GM19452 (cell line): ENCODE results near the gene ZFTA.
"Not testable (repeated sequence)": the region's sequence is repeated elsewhere in the genome, so short reads cannot be mapped to it uniquely, and the experiment has no call there.

Experiments
- ATAC-seq: cut with Tn5 transposase; IDR thresholded peaks from one replicate; pipeline ENCODE4 v1.9.1; 2021; ENCODE audit not compliant: unreplicated experiment

The ZFTA gene

DNA sequence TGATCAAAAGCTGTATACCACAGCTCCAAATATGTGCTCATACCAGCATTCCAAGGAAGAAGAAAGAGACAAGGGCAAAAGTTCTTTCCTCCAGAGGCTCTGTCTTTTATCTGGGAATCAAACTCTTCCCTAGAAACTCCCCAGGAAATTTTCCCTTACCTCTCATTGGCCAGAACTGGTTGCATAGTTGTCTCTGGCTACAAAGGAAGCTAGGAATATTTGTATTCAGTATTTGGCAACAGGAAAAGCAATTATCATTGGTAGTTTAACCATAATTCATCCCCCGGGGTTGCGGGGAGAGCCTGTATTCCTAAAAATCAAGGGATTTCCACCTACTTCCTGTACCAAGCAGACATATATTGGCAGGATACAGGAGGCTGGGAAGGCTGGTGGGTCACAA is 10.5 kb upstream of the ZFTA start:
- ATAC-seq = no peak

GRCh38 chr11:63775191-63775590 is 6.6 kb upstream of the ZFTA start:
- ATAC-seq = no peak

DNA sequence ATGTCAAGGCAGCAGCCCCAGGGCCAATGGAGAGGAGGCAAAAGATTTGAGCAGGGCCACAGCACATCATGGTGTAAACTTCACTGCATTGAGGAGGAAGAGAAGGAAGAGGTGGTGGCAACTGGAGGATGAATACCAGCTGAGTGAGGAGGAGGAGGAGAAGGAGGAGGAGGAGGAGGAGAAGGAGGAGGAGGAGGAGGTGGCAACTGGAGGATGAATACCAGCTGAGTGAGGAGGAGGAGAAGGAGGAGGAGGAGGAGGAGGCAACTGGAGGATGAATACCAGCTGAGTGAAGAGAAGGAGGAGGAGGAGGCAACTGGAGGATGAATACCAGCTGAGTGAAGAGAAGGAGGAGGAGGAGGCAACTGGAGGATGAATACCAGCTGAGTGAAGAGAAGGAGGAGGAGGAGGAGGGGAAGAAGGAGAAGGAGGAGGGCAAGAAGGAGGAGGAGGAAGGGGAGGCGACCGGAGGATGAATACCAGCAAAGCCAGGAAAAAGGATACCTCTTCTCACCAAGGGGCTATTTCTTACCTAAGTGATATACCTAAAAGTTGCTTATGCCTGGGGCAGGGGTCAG is 3.3 kb upstream of the ZFTA start:
- ATAC-seq = not testable (repeated sequence)

DNA sequence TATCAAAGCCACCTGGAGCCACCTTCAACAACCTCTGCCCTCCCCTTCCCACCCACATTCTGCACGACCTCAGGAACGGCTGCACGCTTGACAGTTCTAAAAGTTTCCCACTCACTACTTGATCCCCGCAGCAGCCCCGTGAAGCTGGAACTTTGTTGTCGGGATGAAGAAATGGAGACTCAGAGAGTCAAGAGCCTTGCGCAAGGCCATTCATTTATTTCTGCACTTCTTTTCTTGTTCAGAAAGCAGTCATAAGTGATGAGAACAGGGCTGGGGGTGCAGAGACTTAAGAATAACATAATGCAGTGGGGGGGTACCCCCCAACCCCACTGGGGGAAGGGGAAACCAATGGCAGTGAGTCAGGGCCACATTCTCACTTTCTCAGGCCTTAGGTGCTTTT is 2.2 kb upstream of the ZFTA start:
- no peak for ATAC-seq

DNA sequence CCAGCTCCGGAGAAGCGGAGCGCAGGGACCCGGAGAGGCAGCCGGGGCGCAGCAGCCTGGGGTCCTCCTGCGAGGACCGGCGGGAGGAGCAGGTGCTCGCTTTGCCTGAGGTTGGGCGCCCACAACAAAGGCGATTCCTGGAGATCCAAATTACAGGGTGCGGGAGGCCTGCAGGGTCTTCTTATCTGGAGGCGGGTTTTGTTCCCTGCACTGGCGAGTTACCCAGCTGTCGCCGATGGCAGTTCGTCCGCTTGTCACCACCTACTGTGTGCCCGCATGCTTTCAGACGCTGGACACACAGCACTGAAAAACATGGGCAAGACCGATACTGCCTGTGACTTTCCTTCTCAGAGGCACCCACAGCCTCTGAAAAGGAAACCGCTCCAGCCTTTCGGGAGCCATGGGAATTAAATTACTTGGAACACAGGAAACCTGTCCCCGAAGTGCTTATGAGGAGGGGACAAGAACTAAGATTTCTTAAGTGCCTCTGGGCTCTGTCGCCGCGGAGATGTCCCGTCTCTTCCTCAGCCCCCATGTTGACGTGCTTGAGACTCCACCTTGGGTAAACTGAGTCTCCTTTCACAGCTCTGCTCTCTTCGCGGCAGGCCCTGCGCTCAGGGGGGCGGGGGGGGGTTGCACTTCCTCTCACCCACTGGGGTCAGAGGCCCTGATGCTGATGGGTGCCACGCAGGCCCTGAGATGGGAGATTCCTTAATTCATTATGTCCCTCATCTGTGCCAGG is 1.3 kb upstream of the ZFTA start:
- no peak for ATAC-seq

GRCh38 chr11:63769042-63769713 is 603 bp upstream of the ZFTA start:
- ATAC-seq = peak; percentile 34

DNA sequence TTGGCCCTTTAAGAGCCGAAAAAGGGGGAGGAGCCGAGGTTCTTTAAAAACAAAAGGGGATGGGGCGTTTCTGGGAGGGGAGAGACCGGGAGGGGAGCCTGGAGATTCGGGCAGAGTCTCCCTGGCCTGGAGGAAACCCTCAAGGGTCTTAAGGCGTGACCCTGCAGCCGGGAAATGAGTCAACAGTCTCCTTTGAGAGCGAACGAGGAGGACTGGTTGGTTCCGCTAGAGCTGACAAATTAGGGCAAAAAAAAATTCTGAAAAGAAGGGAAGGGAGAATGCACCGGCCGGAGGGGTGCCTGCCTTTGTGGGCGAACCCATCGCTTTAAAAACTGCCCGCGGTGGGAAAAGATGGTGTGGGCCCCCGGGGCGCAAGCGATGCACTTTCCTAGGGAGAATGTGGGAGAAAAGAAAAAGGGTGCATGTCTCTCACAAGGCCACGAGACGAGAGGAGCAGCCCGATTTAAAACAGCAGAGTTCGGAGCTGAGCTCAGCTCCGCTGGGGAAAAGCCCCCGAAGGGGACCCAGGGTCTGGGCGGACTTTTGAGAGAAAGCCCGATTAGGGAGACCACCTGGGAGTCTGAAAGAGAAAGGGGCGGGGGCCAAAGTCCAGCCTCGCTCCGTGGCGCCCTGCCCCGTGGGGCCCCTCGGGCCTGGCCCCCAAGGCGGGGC is 874 bp downstream of the ZFTA start:
- peak; percentile 8 for ATAC-seq

GRCh38 chr11:63767267-63767564 is 1.4 kb downstream of the ZFTA start:
- ATAC-seq = no peak

DNA sequence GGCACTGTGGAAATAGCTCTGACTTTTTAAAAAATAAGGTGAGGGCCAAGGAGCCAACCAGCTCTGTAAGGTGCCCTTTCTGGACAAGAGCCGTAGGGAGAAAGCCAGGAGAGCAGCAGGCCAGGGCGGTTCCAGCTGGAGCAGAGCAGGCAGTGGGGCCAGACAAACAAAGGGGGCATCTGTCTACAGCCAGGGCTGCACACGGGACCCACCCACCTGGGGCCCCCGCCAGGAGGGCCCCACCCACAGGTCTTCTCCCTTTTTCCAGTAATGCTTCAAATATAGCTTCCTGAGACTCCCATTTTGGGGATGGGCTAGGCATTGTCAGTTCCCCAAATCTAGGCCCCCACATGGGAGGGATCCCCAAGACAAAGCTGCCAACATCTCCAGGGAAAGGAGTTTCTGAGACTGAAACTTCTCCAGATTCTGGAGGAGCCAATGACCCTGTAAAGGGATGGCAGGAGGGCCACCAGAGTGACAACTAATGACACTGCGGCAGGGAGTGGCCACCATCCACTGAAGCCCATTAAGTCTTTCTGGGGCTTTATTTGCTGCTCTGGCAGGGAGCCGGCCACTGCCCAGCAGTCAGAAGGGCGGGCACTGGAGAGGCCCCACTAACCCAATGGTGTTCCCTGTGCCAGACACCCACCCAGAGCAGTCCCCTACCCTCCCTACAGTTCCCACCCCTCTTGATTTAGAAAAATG is 1.9 kb downstream of the ZFTA start:
- no peak for ATAC-seq

GRCh38 chr11:63765688-63766241 is 2.8 kb downstream of the ZFTA start:
- ATAC-seq = no peak

DNA sequence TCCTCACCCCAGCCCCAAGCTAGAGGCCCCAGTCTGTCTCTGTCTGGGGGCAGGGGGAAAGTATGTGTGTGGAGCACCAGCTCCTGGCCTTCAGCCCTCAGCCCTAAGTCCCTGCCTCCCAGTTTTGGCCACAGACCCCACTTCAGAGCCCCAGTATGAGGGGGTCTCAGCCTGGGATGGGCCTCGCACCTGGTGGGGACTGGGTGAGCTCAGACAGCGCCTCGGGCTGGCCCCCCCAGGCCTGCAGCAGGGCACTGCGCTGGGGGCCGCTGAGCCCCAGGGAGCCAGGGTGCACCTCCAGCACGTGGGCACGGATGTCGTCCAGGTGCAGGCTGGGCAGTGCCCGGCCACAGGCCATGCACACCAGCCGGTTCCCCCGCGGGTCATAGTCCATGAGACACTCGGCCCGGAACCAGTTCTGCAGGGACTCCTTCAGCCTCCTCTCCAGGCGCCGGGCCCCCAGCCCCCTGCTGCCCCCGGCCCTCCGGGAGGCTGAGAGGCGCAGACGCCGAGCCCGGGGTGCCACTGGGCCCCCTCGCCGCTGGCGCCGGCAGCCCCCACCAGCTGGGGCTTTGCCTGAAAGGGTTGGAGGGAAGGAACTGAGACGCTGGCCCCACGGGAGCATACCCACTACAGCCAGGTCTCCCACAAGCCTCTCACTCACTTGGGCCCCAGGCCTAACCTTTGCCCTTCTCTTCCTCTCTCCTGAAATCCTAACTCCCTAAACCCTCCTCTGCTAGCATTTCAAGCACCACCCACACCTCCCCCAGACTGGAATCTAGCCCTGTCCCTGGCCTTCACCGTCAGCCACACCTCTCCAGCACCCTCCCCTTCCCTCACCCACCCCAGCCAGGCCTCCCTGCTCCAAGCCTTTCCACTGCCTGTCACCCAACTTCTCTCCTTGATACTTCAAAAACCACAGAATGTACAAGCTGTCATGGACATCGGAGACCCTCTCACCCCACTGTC is 3.6 kb downstream of the ZFTA start:
- no peak for ATAC-seq

- no peak for ATAC-seq
These were observed 4.3 kb downstream of the ZFTA start for GRCh38 chr11:63764340-63764678.

DNA sequence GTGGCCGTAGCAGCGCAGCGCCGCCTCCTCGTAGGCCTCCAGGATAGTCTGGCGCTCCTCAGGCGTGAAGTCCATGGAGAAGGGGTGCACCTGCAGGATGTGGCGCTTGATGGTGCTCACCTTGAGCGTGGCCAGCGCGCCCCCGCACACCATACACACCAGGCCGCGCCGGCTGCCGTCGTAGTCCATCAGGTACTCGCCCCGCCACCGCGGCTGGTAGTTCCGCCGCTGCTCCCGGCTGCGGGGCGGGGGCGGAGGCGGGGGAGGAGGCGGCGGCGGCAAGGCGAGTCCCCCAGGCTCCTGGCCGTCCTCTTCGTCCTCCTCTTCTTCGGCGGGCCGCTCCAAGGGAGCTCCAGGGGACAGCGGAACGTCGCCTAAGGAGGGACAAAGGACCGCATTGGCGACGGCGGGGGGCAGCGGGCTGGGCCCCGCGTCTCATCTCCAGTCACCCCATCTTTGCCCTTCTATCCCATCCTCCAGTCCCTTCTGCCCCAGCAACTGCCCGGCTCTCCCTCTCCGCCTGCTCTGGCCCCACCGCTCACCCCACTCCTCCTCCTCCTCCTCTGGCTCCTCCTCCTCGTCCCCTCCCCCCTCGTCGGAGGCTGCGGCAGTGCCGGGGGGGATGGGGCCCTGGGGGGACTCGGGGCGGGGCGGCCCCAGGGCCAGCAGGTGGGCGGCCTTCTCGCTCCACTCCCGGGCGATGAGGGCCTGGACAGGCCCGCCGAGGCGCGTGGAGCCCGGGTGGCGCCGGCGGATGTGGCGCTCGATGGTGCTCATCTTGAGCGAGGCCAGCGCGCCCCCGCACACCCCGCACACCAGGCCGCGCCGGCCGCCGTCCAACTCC is 4.9 kb downstream of the ZFTA start:
- ATAC-seq = no peak

- ATAC-seq = no peak
These were observed 5.7 kb downstream of the ZFTA start for GRCh38 chr11:63762654-63763495.

- no peak for ATAC-seq
These were observed 6.5 kb downstream of the ZFTA start for GRCh38 chr11:63761931-63762653.

- no peak for ATAC-seq
These were observed 7.4 kb downstream of the ZFTA start for GRCh38 chr11:63761188-63761587.

DNA sequence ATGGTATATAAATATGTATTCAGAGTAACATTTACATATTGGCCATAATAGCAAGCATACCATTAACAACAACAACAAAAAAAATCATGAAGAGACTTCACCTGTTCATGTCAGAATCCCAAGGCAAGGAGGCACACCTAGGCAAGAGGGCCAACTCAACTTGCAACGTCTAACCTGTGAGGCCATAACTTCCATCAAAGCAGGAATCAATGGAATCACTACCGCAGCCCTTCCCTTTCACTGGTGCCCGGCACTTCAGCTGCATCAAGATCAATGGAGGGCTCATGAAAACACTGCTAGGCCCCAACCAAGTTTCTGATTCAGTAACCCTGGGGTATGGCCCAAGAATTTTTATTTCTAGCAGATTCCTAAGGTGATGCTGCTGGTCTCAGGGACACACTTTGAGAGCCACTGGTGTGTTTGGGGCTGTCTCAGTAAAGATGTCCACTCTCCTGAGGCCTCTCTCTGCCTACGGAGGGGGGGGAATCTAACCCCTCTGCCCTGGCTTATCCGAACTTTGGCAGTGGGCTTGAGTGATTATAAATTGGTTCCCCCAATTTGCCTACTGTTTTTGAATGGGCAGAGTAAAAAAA is 8.0 kb downstream of the ZFTA start:
- no peak for ATAC-seq
